HL-60/S4 treated with phorbol 12-myristate 13-acetate at 8.2 ng/mL for 4 days and 3 days (cell line): Measurements from ENCODE around the gene KCNAB1.
"Not testable (repeated sequence)": the region's sequence is repeated elsewhere in the genome, so short reads cannot be mapped to it uniquely, and the experiment has no call there.

Source experiments
- in situ Hi-C: fragments of 300-500 bp; cut with MboI; formaldehyde crosslinking; loops from 2 replicates; pipeline ENCODE4 v1.15.0; 2022; ENCODE audit warnings: low sequenced_read_pairs

Gene KCNAB1

DNA sequence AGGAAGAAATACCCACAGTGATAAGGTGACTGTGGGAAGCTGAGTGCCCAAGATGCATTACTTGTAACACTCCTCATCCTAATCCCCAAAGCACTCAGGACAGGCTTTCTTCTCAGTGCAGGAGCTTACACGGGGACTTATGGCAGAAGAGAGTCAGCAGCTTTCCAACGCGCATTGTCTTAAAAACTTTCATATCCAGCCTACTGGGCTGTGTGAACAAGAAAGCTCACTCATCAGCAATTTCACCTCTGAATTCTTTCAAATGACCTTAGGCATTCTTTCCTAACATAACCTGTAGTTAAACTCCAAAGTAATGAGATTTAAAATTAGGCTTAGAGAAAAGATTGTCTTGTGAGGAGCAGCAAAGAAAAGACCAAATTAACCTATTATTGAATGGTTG lies 132.3 kb downstream of the KCNAB1 start:
- in situ Hi-C loops = no loop called here

DNA sequence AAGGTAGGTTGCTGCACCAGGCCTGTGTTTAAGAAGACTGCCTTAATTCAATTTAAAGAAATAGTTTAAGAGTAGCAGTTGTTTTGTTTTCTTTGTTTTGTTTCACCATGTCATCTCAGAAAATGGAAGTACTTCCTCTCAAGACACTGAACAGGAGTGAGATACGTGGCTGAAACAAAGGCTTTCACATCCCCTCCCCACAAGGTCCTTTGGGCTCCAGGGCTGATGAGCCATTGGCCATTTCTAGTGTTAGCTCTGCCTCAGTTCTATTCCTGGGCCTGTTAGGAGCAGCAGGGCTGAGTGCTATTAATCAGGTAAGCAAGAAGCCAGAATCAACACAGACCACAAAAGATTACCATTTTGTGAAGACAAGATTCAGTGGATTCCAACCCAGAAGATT lies 132.8 kb downstream of the KCNAB1 start:
- in situ Hi-C loops = no loop called here

DNA sequence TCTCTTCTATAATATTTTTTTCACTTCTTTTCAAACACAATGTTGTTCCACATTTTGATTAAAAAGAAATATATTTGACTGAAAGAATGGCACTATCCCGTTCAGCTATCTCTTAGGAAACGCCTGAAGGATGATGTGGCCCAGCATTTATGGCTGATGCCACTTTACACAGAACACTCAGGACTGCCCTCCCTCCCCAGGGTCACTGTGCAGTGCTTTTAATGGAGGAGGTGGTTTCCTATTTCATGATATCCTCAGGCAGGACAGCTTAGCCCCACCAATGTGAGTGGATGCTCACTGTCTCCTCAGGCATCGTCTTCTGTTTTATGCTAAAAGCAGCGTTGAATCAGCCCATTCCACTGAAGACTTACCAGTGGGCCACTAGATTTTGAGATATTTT lies 135.9 kb downstream of the KCNAB1 start:
- in situ Hi-C loops = no loop called here

DNA sequence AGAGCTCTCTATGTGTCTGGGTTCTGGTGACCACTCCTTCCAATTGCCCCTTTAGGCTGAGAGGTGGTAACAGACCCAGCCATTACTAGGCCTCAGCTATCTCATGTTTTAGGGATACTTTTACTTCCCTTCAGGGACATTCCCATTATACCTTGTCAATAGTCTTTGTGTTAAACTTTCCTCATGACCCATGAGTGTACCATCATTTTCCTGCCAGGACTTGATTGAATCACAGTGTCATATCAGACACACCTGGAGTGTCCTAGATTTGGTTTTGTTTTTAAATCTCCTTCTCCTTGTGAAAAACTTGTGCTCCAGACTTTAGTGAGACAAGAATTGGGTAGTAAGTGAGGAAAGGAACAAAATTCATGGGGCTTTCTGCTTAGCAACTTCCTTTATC lies 136.6 kb downstream of the KCNAB1 start:
- in situ Hi-C loops = no loop called here

DNA sequence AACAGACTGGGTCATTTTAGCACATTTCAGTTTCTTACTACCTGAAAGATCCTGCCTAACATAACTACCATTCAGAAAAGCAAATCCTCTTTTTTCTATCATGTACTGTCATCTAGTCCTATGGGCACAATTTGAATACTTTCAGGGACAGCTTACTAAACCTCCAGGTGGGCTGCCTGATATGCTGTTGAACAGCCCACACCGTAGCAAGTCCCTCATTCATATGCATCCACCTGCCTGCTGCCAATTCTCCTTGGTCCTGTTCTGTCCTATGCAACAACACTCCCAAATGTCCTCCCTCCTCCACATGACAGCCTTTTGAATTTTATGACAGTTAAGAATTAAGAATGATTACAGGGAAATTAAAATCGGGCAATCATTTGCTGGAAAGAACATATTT lies 137.9 kb downstream of the KCNAB1 start:
- in situ Hi-C loops = no loop called here

DNA sequence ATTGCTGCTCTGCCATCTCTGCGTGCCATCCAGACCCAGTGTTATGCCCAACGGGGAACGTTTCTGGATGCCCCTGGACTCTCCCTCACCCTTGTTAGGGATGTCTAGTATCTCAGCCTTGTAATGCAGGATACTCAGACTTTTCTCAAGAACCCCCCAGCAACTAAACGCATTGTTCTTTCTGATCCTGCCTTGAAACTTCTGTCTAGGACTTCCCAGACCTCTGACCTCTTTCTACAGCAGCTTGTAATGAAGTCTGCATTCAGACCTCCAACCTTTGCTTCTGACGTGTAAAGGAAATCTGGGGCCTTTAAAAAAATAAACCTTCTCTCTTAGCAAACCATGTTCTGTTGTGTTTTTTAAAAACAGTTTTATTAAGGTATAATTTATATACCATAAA lies 139.5 kb downstream of the KCNAB1 start:
- in situ Hi-C loops = no loop called here

DNA sequence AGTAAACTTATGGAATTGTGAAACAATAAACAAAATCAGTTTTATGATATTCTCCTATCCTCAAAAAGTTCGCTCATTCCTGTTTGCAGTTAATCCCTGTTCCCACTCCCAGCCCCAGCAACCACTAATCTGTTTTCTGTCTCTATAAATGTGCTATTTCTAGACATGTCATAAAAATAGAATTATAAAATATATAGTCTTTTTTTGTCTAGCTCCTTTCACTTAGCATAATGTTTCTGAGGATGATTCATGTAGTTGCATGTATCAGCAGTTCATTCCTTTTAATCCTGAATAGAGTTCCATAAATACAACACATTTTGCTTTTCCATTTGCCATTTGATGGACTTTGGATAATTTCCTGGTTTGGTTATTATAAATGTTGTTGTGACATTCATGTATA lies 140.0 kb downstream of the KCNAB1 start:
- in situ Hi-C loops = no loop called here

DNA sequence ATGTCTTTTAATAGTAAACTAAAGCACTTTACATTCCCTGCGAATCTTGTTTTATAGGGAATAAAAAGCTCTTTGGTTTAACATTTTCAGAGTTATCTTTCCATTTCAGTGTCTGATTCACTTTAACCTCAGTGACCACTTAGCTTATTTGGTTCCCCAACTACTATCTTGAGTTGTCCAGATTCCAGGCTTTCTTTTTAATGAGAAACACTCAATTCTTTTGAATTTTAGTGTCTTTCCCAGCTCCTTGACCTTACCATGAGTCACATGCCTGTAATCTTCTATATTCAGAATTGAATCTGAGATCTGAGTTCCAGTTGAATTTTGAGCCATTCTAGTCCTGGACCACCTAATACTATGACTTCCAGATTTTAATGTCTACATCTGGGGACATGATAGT lies 144.4 kb downstream of the KCNAB1 start:
- in situ Hi-C loops = no loop called here

DNA sequence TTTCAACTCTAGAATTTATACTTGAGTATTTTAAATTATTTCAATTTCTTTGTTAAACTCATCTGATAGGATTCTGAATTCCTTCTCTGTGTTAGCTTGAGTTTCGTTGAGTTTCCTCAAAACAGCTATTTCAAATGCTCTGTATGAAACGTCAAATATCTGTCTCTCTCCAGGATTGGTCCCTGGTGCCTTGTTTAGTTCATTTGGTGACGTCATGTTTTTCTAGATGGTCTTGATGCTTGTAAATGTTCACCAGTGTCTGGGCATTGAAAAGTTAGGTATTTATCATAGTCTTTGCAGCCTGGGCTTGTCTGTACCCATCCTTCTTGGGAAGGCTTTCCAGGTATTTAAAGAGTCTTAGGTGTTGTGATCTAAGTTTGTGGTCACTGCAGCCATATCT lies 151.1 kb downstream of the KCNAB1 start:
- in situ Hi-C loops = no loop called here

DNA sequence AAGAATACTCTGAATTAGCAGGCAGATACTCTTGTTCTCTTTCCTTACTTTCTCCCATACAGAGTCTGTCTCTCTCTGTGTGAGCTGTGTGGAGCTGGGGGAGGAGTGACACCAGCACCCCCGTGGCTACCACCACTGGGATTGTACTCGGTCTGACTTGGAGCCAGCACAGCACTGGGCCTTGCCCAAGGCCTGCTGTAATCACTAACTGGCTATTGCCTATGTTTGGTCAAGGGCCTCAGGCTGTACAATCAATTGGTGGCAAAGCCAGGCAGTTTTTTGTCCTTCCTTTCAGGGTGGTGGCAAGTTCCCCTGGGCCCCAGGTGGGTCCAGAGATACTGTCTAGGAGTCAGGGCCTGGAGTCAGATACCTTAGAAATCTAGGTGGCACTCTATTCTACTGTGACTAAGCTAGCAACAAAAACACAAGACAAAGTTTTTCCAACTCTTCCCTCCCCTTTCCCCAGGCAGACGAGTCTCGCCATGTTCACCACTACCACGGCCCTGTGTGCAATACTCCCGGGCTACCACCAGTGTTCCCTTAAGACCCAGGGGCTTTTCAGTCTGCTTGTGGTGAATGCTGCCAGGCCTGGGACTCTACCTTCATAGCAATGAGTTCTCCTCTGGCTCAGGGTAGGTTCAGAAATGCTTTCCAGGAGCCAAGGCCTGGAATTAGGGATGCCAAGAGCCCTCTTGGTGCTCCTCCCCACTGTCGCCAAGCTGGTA lies 151.8 kb downstream of the KCNAB1 start:
- in situ Hi-C loops = no loop called here

DNA sequence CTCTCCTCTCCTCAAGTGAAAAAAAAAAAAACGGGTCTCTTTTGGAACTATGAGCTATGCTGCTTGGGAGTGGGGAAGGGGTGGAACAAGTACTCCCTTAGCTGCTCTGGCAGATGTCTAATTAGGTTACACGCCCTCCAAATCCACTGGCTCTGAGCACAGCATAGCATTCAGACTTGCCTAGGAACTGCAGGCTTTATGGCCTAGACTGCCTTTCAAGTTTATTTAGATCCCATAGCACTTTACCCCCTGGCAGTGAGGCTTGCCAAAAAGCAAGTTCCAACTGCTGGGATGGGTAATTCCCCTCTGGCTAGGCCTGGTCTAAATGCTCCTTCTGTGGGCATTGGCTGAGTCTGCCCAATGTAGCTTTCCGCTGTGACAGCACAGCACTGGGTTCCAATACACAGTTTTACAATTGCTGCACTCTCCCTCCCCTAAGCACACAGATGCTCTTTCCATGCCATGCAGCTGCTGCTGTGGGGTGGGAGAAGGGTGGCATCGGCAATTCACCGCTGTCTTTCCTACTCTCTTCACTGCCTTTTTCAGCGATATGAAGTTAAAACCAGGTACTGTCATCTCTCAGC lies 152.8 kb downstream of the KCNAB1 start:
- in situ Hi-C loops = no loop called here

DNA sequence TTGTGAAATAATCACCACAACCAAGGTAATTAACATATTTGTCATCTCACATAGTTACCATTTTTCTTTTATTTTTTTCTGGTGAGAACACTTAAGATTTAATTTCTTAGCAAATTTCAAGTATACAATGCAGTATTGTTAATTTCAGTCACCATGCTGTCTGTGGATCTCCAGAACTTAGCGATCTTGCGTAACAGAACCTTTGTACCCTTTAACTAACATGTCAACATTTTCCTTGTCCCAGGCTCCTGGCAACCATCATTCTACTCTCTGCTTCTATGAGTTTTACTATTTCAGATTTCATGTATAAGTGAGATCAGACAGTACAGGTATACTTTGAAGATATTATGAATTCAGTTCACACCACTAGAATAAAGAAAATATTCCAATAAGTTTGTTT lies 154.4 kb downstream of the KCNAB1 start:
- in situ Hi-C loops = no loop called here

DNA sequence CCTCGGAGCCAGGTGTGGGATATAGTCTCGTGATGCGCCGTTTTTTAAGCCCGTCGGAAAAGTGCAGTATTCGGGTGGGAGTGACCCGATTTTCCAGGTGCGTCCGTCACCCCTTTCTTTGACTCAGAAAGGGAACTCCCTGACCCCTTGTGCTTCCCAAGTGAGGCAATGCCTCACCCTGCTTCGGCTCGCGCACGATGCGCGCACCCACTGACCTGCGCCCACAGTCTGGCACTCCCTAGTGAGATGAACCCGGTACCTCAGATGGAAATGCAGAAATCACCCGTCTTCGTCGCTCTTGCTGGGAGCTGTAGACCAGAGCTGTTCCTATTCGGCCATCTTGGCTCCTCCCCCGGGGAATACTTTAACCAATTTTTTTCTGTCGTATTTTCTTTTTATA lies 164.3 kb downstream of the KCNAB1 start:
- in situ Hi-C loops = not testable (repeated sequence)

DNA sequence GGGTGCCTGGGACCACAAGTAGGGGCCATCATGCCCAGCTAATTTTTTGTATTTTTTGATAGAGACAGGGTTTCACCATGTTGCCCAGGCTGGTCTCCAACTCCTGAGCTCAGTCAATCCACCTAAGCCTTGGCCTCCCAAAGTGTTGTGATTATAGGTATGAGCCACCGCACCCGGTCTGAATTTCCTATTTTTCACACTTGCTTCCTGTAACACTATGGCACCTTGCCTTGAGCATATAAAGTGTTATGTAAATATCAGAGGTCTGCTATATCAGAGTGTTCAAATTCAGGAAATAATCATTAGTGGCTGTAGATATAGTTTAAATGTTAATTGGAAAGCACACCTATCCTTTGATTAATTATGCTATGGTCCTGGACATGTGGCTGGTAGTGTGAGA lies 165.2 kb downstream of the KCNAB1 start:
- in situ Hi-C loops = no loop called here

DNA sequence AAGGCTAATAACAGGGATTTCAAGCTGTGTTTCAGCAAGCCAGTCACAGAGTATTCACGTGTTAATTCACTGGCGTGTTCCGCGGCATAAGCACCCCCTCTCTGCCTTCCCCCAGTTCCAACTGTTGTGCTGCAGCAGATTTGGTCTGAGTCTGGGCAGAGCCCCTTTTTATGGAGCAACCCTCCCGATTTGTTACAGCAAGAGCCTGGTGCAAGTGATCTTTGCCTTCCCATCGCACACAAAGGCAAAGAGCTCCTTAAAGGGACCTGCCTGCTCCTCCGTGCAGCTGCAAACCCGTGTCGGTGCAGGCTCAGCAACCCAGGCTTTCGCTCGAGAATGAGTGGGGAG lies 170.5 kb downstream of the KCNAB1 start:
- in situ Hi-C loops = no loop called here

DNA sequence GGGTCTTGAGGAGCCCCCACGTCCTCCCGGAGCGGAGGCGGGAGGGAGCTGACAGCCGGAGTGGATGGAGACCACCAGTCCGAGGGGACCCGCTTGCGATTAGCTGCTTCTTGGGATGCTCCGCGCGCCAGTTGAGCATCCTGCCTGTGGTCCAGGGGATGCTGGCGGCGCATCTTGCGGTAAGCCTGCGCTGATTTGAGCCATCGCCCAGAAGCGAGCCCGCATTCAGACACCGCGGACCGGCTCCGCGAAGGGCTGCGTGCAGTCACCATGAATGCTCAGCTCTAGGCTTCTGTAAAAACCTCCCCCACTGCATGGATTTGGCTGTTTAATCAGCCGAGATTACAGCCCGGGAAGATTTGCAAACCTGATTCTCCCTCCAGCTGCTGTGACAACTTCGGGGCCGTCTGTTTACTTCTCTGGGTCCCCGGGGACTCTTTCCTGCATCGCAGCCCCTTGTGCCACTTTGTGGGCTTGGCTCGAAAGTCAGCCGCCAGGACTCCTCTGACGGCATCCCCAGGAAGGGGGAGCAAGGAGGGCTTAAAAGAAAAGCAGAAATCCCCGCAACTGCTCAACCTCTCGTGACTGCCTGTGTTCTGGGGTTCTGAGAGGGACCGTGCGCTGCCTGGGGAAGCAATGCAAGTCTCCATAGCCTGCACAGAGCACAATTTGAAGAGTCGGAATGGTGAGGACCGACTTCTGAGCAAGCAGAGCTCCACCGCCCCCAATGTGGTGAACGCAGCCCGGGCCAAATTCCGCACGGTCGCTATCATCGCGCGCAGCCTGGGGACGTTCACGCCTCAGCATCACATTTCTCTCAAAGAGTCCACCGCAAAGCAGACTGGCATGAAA lies 171.1 kb downstream of the KCNAB1 start:
- in situ Hi-C loops = no loop called here

DNA sequence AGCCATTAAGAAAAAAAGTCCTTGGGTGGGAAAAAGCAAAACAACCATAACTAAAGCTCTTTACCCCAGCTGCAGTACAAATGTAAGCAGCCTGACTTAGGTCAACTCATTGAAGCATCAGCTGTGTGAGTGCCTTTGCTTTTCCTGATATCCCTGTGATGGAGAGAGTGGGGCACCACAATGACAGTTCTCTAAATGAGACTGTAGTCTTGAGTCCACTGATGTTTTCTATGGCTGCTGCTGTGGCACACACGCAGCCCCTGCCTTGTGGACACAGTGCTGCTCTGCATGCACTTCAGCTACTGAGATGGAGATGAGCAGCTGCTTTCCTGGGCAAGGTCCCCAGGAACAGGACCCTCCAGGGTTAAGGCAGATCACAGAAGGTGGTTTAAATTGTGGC lies 173.2 kb downstream of the KCNAB1 start:
- in situ Hi-C loops = no loop called here

DNA sequence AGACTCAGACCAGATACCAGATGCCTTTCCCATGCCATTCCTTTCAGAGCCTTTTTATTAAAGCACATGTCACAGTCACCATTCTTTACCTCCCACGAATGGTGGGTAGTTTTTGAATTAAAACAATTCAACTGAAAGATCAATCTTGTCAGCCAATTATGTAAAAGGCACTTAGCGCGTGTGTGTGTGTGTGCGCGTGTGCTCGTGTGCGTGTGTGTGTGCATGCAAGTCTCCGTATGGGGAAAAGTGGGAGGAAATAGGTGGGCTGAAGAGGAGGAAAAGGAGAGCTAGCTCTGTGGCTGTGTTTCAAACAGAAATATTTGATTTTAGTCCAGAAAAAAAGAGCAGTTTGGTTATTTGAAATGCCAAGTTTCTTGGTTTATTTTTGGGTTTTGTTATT lies 177.2 kb downstream of the KCNAB1 start:
- in situ Hi-C loops = no loop called here

DNA sequence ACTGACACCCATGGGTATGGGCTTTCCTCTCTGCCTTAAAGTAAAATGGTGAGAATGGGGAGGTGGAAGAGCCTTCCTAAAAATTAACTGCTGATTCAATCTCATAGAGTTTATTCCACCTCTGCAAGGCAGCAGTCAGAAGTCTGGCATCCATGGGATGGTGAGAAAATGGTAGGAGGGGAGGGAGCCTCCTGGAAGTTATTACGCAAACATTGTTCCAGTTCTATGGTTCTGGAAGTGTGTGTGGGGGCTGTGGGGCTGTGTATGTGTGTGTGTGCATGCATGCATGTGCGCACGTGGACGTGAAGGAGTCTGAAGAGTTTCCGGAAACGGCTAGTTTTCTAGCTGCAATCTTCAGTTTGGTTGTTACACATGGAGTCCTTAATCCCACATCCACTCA lies 177.6 kb downstream of the KCNAB1 start:
- in situ Hi-C loops = no loop called here

DNA sequence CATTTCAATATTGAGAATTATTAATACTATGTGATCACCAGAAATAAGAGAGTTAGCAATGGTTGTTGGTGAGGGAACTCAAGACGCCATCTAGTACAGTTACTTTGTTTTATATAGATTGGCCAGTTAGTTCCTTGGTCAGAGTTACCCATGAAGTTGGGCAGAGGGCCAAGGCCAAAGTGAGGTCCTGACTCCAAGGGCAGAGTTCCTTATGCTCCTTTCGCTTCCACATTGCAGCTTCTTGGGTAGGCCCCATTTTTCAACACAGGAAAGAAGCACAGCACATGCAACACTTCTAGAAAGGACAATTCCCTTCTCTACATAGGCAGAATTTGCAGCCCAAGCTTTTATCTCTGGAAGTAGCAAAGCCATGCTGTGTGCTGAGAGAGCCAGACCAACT lies 178.6 kb downstream of the KCNAB1 start:
- in situ Hi-C loops = no loop called here

DNA sequence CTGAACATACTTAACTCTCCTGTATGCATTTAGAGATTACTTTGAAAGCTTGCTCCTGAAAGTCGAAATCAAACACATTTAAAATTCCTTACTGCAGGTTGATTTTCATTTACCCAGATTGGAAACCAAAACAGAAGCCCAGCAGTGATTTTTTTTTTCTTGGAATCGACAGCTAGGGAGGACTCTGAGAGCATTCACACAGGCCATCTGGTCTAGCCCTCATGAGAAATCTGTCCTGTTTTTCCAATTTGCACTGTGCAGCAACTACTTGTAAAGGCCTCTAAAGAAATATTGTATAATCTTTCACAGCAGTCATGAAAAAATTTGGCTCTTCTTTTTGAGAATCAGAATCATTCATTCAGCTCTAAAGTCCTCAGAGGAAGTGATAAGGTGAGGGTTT lies 179.2 kb downstream of the KCNAB1 start:
- in situ Hi-C loops = no loop called here

DNA sequence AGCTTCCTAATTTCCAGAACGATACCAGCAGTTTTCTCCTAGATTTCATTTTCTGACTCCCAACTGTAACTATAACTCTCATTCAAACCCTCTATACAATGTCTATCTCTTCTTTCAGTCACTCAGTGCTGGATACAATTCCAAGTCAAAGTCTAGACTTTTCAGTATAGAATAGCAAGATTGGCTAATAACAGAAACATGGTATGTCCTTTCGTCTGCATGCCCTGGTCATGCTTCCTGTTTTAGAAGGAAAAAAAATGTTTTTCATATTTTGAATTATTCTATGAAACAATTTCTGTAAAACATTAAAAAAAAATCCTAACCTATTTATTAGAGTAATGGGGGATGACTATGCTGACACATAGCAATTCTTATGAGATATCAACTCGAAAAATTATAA lies 180.0 kb downstream of the KCNAB1 start:
- in situ Hi-C loops = no loop called here
